ENCODE results near the gene HSF2BP.

GRCh38 chr21:43575473-43575844, 83.8 kb downstream of the HSF2BP start:
- TF ChIP-seq POLR2AphosphoS5 (IDR thresholded peaks at IDR 0.05) (no peak), CTCF (IDR thresholded peaks at IDR 0.05) (no peak), EP300 (IDR thresholded peaks at IDR 0.05) (no peak), POLR2A (IDR thresholded peaks at IDR 0.05) (no peak)

Measured in suprapubic skin (tissue), 4 donors.